Neuronal stem cell (in vitro differentiated cells): ENCODE data around the gene BTNL9. TPM values are rescaled to one million over a fixed set of nuclear protein-coding genes. Genes with fewer than 3 reads are reported as not detected.

Source experiments
- DNase-seq: peaks from one replicate; pipeline ENCODE4 v3.0.0-alpha.2; 2013; ENCODE audit warnings: low spot score
- H2AFZ ChIP-seq: one replicate; pipeline ENCODE4 v1.6.1; 2013; ENCODE audit warnings: mild to moderate bottlenecking, low read length, inconsistent platforms
- H2AK5ac ChIP-seq: 2 replicates; pipeline ENCODE4 v1.6.1; 2013; ENCODE audit warnings: low read depth, mild to moderate bottlenecking, inconsistent platforms, low read length, moderate library complexity, mixed read lengths
- H2BK120ac ChIP-seq: 2 replicates; pipeline ENCODE4 v1.6.1; 2013; ENCODE audit warnings: low read depth, mild to moderate bottlenecking, inconsistent platforms, low read length, moderate library complexity, mixed read lengths
- H2BK12ac ChIP-seq: one replicate; pipeline ENCODE4 v1.6.1; 2013; ENCODE audit warnings: low read length, inconsistent platforms
- H2BK15ac ChIP-seq: 2 replicates; pipeline ENCODE4 v1.6.1; 2013; ENCODE audit warnings: mild to moderate bottlenecking, low read length, inconsistent platforms, mixed read lengths
- H2BK5ac ChIP-seq: one replicate; pipeline ENCODE4 v1.6.1; 2013; ENCODE audit warnings: inconsistent platforms, mild to moderate bottlenecking, low read length, moderate library complexity
- H3K14ac ChIP-seq: one replicate; pipeline ENCODE4 v1.6.1; 2013; ENCODE audit warnings: low read length, inconsistent platforms
- H3K18ac ChIP-seq: 2 replicates; pipeline ENCODE4 v1.6.1; 2013; ENCODE audit warnings: low read length, inconsistent platforms
- H3K23ac ChIP-seq: 2 replicates; pipeline ENCODE4 v1.6.1; 2013; ENCODE audit warnings: low read depth, mild to moderate bottlenecking, mixed read lengths, low read length, inconsistent platforms; ENCODE audit not compliant: poor library complexity
- H3K27ac ChIP-seq: replicated peaks from 3 replicates; pipeline ENCODE4 v1.5.1; 2013; ENCODE audit warnings: low read length, inconsistent platforms
- H3K27me3 ChIP-seq, 3 experiments: 2 replicates each; pipeline ENCODE4 v1.6.1; 2013; ENCODE audit warnings: low read length in 3 of 3, mild to moderate bottlenecking in 2 of 3, inconsistent platforms in 1 of 3, low read depth in 1 of 3, mixed read lengths in 1 of 3, moderate library complexity in 1 of 3; ENCODE audit not compliant: control insufficient read depth in 3 of 3, insufficient read depth in 3 of 3
- H3K36me3 ChIP-seq, 2 donors: replicated peaks in 1 of 2; 2 replicates each; pipeline ENCODE4 v1.6.1; 2013; ENCODE audit warnings: low read length in 2 of 2; ENCODE audit not compliant: control insufficient read depth in 2 of 2, insufficient read depth in 2 of 2
- H3K4ac ChIP-seq: 2 replicates; pipeline ENCODE4 v1.6.1; 2013; ENCODE audit warnings: inconsistent platforms, mild to moderate bottlenecking, low read length, moderate library complexity
- H3K4me1 ChIP-seq, 2 donors: 1 replicate in 1 of 2; 2 replicates in 1 of 2; pipeline ENCODE4 v1.6.1; 2013; ENCODE audit warnings: low read length in 2 of 2, low read depth in 1 of 2; ENCODE audit not compliant: control insufficient read depth in 2 of 2, insufficient read depth in 1 of 2
- H3K4me2 ChIP-seq: one replicate; pipeline ENCODE4 v1.6.1; 2013; ENCODE audit warnings: mild to moderate bottlenecking, low read length, inconsistent platforms; ENCODE audit not compliant: insufficient read depth, poor library complexity, severe bottlenecking
- H3K4me3 ChIP-seq, 2 donors: 2 replicates each; pipeline ENCODE4 v1.5.1; 2013; ENCODE audit warnings: low read length in 2 of 2, mild to moderate bottlenecking in 2 of 2, inconsistent platforms in 1 of 2, moderate library complexity in 1 of 2
- H3K79me1 ChIP-seq: one replicate; pipeline ENCODE4 v1.6.1; 2013; ENCODE audit warnings: low read depth, mild to moderate bottlenecking, inconsistent platforms, low read length, moderate library complexity
- H3K9ac ChIP-seq: one replicate; pipeline ENCODE4 v1.6.1; 2013; ENCODE audit warnings: mild to moderate bottlenecking, low read depth, low read length, inconsistent platforms; ENCODE audit not compliant: poor library complexity
- H3K9me3 ChIP-seq, 2 donors: replicated peaks in 1 of 2; 2 replicates each; pipeline versions ENCODE3 to v1.6.1; 2013; ENCODE audit warnings: low read length in 2 of 2, mild to moderate bottlenecking in 2 of 2, inconsistent platforms in 1 of 2, low read depth in 1 of 2, mixed read lengths in 1 of 2, moderate library complexity in 1 of 2; ENCODE audit not compliant: control insufficient read depth in 2 of 2, insufficient read depth in 1 of 2
- H4K8ac ChIP-seq: one replicate; pipeline ENCODE4 v1.6.1; 2013; ENCODE audit warnings: low read depth, mild to moderate bottlenecking, inconsistent platforms, low read length, moderate library complexity
- H4K91ac ChIP-seq: one replicate; pipeline ENCODE4 v1.6.1; 2013; ENCODE audit warnings: low read length, low read depth, mild to moderate bottlenecking, inconsistent platforms; ENCODE audit not compliant: poor library complexity
- WGBS, 2 donors: extraction: QIAGEN DNeasy Blood & Tissue Kit; methylation state at CpG; one replicate each; pipeline ENCODE4 v1.1.7; 2013; ENCODE audit warnings: missing lambda C conversion rate in 2 of 2, mixed read lengths in 1 of 2; ENCODE audit not compliant: insufficient read length in 2 of 2, insufficient replicate concordance in 1 of 2; ENCODE audit errors: extremely low coverage in 2 of 2; 5-methylcytosine and 5-hydroxymethylcytosine counted together
- polyA plus RNA-seq, 2 experiments: library from polyadenylated mRNA; stranded (reverse); fragments of 200-250 nt; gene quantifications; one replicate each; pipeline ENCODE4 v1.2.3, GENCODE V29; 2013

The BTNL9 gene
- 0.11 TPM for polyA plus RNA-seq (2013, experiment 1 of 2)
- polyA plus RNA-seq (2013, experiment 2 of 2) = 0.21 TPM

DNA sequence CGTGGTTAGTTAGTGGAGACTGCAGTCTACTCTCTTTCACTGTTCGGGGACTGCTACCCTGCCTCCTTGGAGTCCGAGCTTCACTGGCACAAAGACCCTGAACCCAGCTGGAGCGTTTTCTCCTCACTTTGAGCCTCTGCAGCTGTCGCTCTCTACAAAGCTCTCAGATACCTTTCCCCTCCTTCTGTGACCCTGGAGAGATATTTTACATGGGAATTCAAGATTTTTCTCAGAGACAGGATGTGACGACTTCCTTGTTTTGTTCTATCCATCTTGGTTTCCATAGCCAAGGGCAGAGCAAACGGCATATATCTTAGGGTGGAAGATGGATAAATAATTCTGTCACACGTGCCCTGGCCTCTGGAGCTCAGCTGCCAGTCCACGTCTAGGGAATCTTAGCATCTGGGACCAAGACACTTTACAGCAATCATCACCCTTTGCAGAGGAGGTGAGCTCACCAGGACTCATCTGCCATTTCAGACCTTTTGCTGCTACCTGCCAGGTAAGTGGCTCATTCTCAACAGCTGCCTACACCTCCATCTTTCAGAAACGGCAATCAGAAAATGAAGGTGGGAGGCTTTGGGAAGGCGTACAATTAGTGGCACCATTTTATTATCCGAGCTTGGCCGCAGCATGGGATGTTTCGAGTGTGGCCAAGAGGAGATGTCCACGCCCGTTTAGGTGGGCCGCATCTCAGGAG, at the start of gene BTNL9:
Gene BTNL9 (plus strand): TSS at position 336 of the 700 bp plus-strand sequence. CDS start 5,224 bp downstream, outside the sequence.
- H3K4me2 ChIP-seq = no peak within 1 kb of the TSS
- no peak within 1 kb of the TSS for H2BK5ac ChIP-seq
- no peak within 1 kb of the TSS for H4K8ac ChIP-seq
- peaks cover 0 to 74% (median 0%) of the 10 kb centered on the region in 3 experiments for H3K27me3 ChIP-seq
- no peaks in the 10 kb centered on the region for H3K9me3 ChIP-seq
- H3K4ac ChIP-seq = no peak within 1 kb of the TSS
- H3K18ac ChIP-seq = no peak within 1 kb of the TSS
- H3K23ac ChIP-seq = no peak within 1 kb of the TSS
- no peak within 1 kb of the TSS for H4K91ac ChIP-seq
- H3K27ac ChIP-seq = no peak within 1 kb of the TSS
- H2BK120ac ChIP-seq = no peak within 1 kb of the TSS
- DNase-seq = no peak
- no peaks in the 10 kb centered on the region for H3K79me1 ChIP-seq
- no peaks in the 10 kb centered on the region for H3K36me3 ChIP-seq
- no peak within 1 kb of the TSS for H3K9ac ChIP-seq
- no peak within 1 kb of the TSS for H3K4me3 ChIP-seq
- H2BK15ac ChIP-seq = no peak within 1 kb of the TSS
- no peak within 1 kb of the TSS for H2AK5ac ChIP-seq
- WGBS, 2 donors = no CpG with 5 or more reads among the region's 17 CpGs
- no peak within 1 kb of the TSS for H2AFZ ChIP-seq
- H3K4me1 ChIP-seq = peaks cover 0 to 9% of the 10 kb centered on the region in 2 donors
- no peak within 1 kb of the TSS for H3K14ac ChIP-seq
- H2BK12ac ChIP-seq = no peak within 1 kb of the TSS

DNA sequence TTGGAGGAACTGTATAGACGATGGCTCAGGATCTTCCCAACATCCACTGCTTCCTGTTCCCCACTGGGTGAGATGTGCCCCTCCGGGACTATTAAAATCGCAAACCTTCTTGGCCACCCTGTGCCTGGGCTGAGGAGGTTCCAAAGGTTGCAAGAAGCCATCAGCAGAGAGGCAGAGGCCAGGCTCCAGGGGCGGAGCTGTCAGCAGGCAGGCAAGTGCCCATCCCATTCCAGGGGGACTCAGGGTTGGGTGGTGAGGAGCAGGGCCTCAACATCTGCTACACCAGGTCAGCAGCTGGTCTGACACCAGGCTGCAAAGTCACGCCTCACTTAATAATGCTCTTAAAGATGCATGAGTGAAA, 49.2 kb upstream of the BTNL9 start:
- no peak overlapping the region for H2AK5ac ChIP-seq
- H3K36me3 ChIP-seq = no peaks in the 10 kb centered on the region
- H3K27ac ChIP-seq = no peak overlapping the region
- H3K4me2 ChIP-seq = no peak overlapping the region
- H3K27me3 ChIP-seq = no peaks in the 10 kb centered on the region
- no peak overlapping the region for H2BK15ac ChIP-seq
- no peak overlapping the region for H2BK120ac ChIP-seq
- no peaks in the 10 kb centered on the region for H3K79me1 ChIP-seq
- H3K18ac ChIP-seq = no peak overlapping the region
- H3K4me3 ChIP-seq = no peak overlapping the region
- peaks cover 0 to 1% of the 10 kb centered on the region in 2 donors for H3K4me1 ChIP-seq
- H2BK5ac ChIP-seq = no peak overlapping the region
- no peak overlapping the region for H4K8ac ChIP-seq
- H3K23ac ChIP-seq = no peak overlapping the region
- H2BK12ac ChIP-seq = no peak overlapping the region
- WGBS, 2 donors = no CpG with 5 or more reads among the region's 5 CpGs
- peak overlapping the region; percentile 9 for H3K14ac ChIP-seq
- H3K4ac ChIP-seq = no peak overlapping the region
- no peak overlapping the region for H2AFZ ChIP-seq
- H3K9ac ChIP-seq = peak overlapping the region; percentile 15
- no peaks in the 10 kb centered on the region for H3K9me3 ChIP-seq
- H4K91ac ChIP-seq = no peak overlapping the region
- no peak for DNase-seq

DNA sequence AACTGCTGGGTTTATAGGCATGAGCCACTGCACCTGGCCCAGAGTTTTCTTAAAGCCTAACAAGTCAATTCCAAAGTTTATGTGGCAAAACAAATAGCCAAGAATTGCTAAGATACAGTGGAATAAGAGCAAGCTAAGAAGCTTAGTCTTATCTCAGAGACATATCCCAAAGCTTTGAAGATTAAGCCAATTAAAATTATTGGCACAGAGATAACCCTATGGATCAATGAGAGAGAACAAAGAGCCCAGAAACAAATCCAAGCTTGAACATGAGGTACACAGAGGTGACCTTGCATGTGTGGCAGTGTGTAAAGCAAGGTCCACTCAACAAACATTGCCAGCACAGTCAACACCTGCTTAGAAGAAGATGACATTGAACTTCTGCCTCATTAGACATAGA, 38.1 kb upstream of the BTNL9 start:
- DNase-seq = no peak
- Histone ChIP-seq H3K27ac (no peak overlapping the region), H2BK12ac (no peak overlapping the region), H2BK120ac (no peak overlapping the region), H3K27me3 (no peaks in the 10 kb centered on the region), H3K4me2 (no peak overlapping the region), H3K4me3 (no peak overlapping the region), H3K14ac (no peak overlapping the region), H3K4me1 (no peaks in the 10 kb centered on the region), H2BK15ac (no peak overlapping the region), H2AK5ac (no peak overlapping the region), H2AFZ (no peak overlapping the region), H3K18ac (no peak overlapping the region), H3K9ac (no peak overlapping the region), H3K36me3 (no peaks in the 10 kb centered on the region), H3K23ac (no peak overlapping the region), H4K91ac (no peak overlapping the region), H3K79me1 (no peaks in the 10 kb centered on the region), H2BK5ac (no peak overlapping the region), H3K4ac (no peak overlapping the region), H3K9me3 (peaks cover 0 to 3% of the 10 kb centered on the region in 2 donors), H4K8ac (no peak overlapping the region)

DNA sequence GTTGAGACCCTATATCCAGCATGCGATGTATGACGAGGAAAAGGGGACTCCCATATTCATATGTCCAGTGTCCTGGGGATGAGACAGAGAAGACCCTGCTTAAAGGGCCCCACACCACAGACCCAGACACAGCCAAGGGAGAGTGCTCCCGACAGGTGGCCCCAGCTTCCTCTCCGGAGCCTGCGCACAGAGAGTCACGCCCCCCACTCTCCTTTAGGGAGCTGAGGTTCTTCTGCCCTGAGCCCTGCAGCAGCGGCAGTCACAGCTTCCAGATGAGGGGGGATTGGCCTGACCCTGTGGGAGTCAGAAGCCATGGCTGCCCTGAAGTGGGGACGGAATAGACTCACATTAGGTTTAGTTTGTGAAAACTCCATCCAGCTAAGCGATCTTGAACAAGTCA, 34.3 kb upstream of the BTNL9 start:
- Histone ChIP-seq H2BK15ac (no peak overlapping the region), H2BK5ac (no peak overlapping the region), H3K36me3 (no peaks in the 10 kb centered on the region), H3K9ac (no peak overlapping the region), H3K4me2 (no peak overlapping the region), H4K8ac (no peak overlapping the region), H3K4me3 (no peak overlapping the region), H3K23ac (no peak overlapping the region), H3K4me1 (no peaks in the 10 kb centered on the region), H2AK5ac (no peak overlapping the region), H2BK120ac (no peak overlapping the region), H3K4ac (no peak overlapping the region), H2AFZ (no peak overlapping the region), H3K18ac (no peak overlapping the region), H4K91ac (no peak overlapping the region), H3K79me1 (no peaks in the 10 kb centered on the region), H2BK12ac (no peak overlapping the region), H3K27me3 (no peaks in the 10 kb centered on the region), H3K14ac (no peak overlapping the region), H3K9me3 (peaks cover 0 to 3% of the 10 kb centered on the region in 2 donors), H3K27ac (no peak overlapping the region)
- WGBS, 2 donors = no CpG with 5 or more reads among the region's 9 CpGs
- no peak for DNase-seq
